A673 (cell line): Measurements from ENCODE around the gene PIP4K2A. TPM values are rescaled to one million over a fixed set of nuclear protein-coding genes. Genes with fewer than 3 reads are reported as not detected.

Source experiments
- BruUV-seq: library from RNA; stranded (reverse); fragments of 400-500 nt; replicated peaks from 2 replicates; lab custom pipeline; 2021; lab: Mats Ljungman, UMichigan
- CTCF ChIA-PET: fragments of 300-600 bp; sonication (Branson Sonifier 250); formaldehyde crosslinking; loops from one replicate; lab custom pipeline; 2022; ENCODE audit warnings: antibody characterized with exemption; lab: Charles Lee
- POLR2A ChIA-PET: fragments of 300-600 bp; sonication (Branson Sonifier 250); formaldehyde crosslinking; loops from one replicate; lab custom pipeline; 2022; ENCODE audit warnings: antibody characterized with exemption; ENCODE audit not compliant: low non-redundant PET; lab: Charles Lee
- DNase-seq: peaks from one replicate; pipeline ENCODE4 v3.0.0-alpha.2; 2015; ENCODE audit warnings: low spot score
- H3K27ac ChIP-seq: fragments of 200-600 bp; sonication (generic); 2 replicates; pipeline ENCODE4 v1.5.1; 2016; ENCODE audit warnings: mixed run types, low read depth, mild to moderate bottlenecking, mixed read lengths, antibody characterized with exemption, low read length; ENCODE audit not compliant: poor library complexity, severe bottlenecking
- H3K27me3 ChIP-seq: fragments of 200-600 bp; sonication (generic); replicated peaks from 2 replicates; pipeline ENCODE4 v1.6.1; 2017; ENCODE audit warnings: mixed run types, low read depth, mild to moderate bottlenecking, mixed read lengths, antibody characterized with exemption, low read length; ENCODE audit not compliant: insufficient read depth, poor library complexity
- H3K36me3 ChIP-seq: fragments of 200-600 bp; sonication (generic); 2 replicates; pipeline ENCODE4 v1.6.1; 2016; ENCODE audit warnings: mixed run types, mild to moderate bottlenecking, mixed read lengths, antibody characterized with exemption, low read length; ENCODE audit not compliant: insufficient read depth, poor library complexity, severe bottlenecking
- H3K4me1 ChIP-seq: fragments of 200-600 bp; sonication (generic); 2 replicates; pipeline ENCODE4 v1.6.1; 2017; ENCODE audit warnings: mixed run types, mild to moderate bottlenecking, mixed read lengths, antibody characterized with exemption, low read length; ENCODE audit not compliant: insufficient read depth, poor library complexity, severe bottlenecking
- H3K4me3 ChIP-seq: fragments of 200-600 bp; sonication (generic); 2 replicates; pipeline ENCODE4 v1.5.1; 2016; ENCODE audit warnings: low read depth, mixed run types, mild to moderate bottlenecking, mixed read lengths, low read length; ENCODE audit not compliant: poor library complexity, severe bottlenecking
- H3K9me3 ChIP-seq: fragments of 200-600 bp; sonication (generic); 2 replicates; pipeline ENCODE4 v1.6.1; 2016; ENCODE audit warnings: mixed run types, low read depth, mild to moderate bottlenecking, mixed read lengths, antibody characterized with exemption, low read length; ENCODE audit not compliant: poor library complexity, severe bottlenecking
- CTCF ChIP-seq: fragments of 300-800, 200-600 bp; sonication (generic); conservative IDR thresholded peaks from 2 replicates; pipeline ENCODE4 v1.5.1; 2017; ENCODE audit warnings: low read depth, mild to moderate bottlenecking, antibody characterized with exemption, low read length, moderate library complexity, mixed read lengths
- EZH2 ChIP-seq: fragments of 200-600 bp; sonication (generic); IDR thresholded peaks from 2 replicates; pipeline ENCODE4 v1.6.1; 2017; ENCODE audit warnings: borderline replicate concordance, low read depth, mild to moderate bottlenecking, mixed read lengths, antibody characterized with exemption, low read length; ENCODE audit not compliant: poor library complexity, severe bottlenecking
- intact Hi-C: fragments of 100-400 bp; cut with micrococcal nuclease; formaldehyde crosslinking; loops from one replicate; pipeline ENCODE4 v1.10.0; 2022; ENCODE audit not compliant: unreplicated experiment
- total RNA-seq: library from RNA; stranded (reverse); gene quantifications from 2 replicates; pipeline ENCODE4 v1.2.3, GENCODE V29; 2021

Gene PIP4K2A
- total RNA-seq, 1 experiment from 2014 or later: 19.8 TPM

- Histone ChIP-seq H3K4me3 (no peak overlapping the region), H3K36me3 (no peaks in the 10 kb centered on the region), H3K27ac (no peak overlapping the region), H3K9me3 (no peaks in the 10 kb centered on the region), H3K27me3 (no peaks in the 10 kb centered on the region), H3K4me1 (no peaks in the 10 kb centered on the region)
- POLR2A ChIA-PET: no interaction called here
- intact Hi-C loops: loop anchor here (10.0 kb wide), 1 partner anchor 59 kb away; no protein-coding TSS in a partner anchor
- CTCF ChIA-PET: no interaction called here
- no peak for DNase-seq
- no TSS peak for BruUV-seq
- TF ChIP-seq CTCF (no peak), EZH2 (no peak)
Measured at GRCh38 chr10:22705527-22705926, 8.9 kb downstream of the PIP4K2A start.

GRCh38 chr10:22704942-22705341, 9.4 kb downstream of the PIP4K2A start:
- POLR2A ChIA-PET: interaction anchor here (0.6 kb wide), 1 partner anchor 1095 kb away, joined by 3 read pairs; no protein-coding TSS in a partner anchor
- intact Hi-C loops: loop anchor here (10.0 kb wide), 1 partner anchor 60 kb away; no protein-coding TSS in a partner anchor

GRCh38 chr10:22704471-22704911, 9.9 kb downstream of the PIP4K2A start:
- no peaks in the 10 kb centered on the region for H3K36me3 ChIP-seq
- H3K4me3 ChIP-seq: no peak overlapping the region
- BruUV-seq: no TSS peak
- H3K9me3 ChIP-seq: no peaks in the 10 kb centered on the region
- H3K27me3 ChIP-seq: no peaks in the 10 kb centered on the region
- TF ChIP-seq EZH2: no peak
- TF ChIP-seq CTCF: no peak
- ChIA-PET CTCF (no interaction called here), POLR2A (interaction anchor here (0.6 kb wide), 1 partner anchor 1095 kb away, joined by 3 read pairs; no protein-coding TSS in a partner anchor)
- no peak overlapping the region for H3K27ac ChIP-seq
- DNase-seq: no peak
- H3K4me1 ChIP-seq: no peaks in the 10 kb centered on the region
- intact Hi-C loops: loop anchor here (10.0 kb wide), 1 partner anchor 60 kb away; no protein-coding TSS in a partner anchor

More at GRCh38 chr10:22704942-22705341, 9.4 kb downstream of the PIP4K2A start:
- H3K4me1 ChIP-seq: no peaks in the 10 kb centered on the region
- CTCF ChIA-PET: no interaction called here
- no peak for DNase-seq
- no peaks in the 10 kb centered on the region for H3K36me3 ChIP-seq
- no peak for TF ChIP-seq EZH2
- no peak for TF ChIP-seq CTCF
- no peaks in the 10 kb centered on the region for H3K9me3 ChIP-seq
- BruUV-seq: no TSS peak
- no peak overlapping the region for H3K4me3 ChIP-seq
- no peak overlapping the region for H3K27ac ChIP-seq
- H3K27me3 ChIP-seq: no peaks in the 10 kb centered on the region
